ENCODE results near the gene PPP1R18.

The PPP1R18 gene

DNA sequence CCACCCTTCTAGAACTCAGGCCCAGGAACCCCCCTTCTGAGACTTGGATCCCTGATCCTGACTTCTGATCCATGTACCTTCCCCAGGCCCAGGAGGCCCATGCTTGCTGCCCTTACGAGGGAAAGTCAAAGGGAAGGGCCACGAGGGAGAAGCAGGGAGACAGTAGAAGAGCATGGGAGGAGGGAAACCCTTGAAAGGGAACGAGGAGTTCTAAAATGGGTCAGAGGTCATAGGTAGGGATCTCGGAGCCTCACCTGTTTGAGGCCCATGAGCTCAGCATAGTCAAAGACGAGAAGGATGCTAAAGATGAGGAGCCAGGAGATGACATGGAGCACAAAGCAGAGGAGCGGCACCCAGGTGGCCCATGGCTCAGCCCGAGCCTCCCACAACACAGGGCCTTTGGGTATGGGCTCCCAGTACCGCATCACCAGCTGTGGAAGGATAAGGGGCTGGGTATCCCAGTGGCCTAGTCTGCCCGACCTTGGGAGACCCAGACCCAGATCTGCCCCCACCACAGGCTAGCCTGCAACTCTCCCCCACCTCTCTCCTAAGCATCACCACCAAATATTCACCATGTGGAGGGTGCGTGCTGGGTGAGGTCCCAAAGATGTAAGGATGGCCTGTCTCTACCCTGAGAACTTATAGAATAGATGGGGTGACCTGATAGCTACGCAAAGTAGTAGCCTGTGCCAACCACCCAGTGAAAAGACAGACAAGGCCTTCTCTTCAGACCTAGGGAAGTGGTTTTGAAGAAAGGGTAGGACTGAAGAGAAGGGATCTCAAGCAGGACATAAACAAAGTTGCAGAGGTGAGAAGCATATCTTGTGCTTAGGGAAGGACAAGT lies 2.8 kb upstream of the PPP1R18 start:
- no peak for DNase-seq (ENCODE audit: low spot score)

GRCh38 chr6:30688569-30688968 lies 2.1 kb upstream of the PPP1R18 start:
- no peak for DNase-seq (ENCODE audit: low spot score)

DNA sequence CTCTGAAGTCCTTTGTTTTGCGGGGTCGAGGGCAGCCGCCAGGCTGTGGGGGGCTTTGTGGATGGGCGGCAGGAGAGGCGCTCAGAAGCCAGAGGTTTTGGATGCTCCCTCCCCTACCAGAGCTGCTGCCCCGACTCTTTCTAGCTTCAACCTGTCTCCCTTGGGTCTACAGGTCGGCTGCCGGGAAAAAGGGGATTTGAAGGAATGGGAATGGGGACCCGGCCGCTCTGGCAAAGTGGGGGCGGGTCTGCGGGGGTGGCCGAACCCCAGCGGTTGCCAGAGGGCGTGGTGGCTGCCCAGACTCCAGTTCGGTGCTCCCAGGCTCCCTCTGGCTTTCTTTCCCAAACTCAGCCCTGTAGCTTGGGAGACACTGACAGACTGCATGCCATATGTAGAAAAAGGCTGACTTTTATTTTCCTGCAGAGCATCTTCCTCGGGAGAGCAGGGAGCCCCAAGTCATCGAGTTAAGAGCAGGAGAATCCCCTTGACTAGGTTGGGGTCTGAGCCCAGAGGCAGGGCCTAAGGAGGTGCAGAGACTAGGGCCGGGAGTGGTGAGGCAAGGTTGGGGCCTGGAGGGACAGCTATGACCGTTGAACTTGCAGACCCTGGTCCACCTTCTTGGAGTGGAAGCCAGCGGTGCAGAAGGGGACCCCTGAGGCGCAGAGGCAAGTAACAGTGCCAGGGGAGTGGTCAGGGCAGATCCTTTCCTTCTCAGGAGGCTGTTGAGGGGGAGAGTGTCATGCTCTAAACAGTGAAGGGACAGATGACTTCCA lies 1.4 kb upstream of the PPP1R18 start:
- no peak for DNase-seq (ENCODE audit: low spot score)

GRCh38 chr6:30686908-30687658 lies 638 bp upstream of the PPP1R18 start:
- DNase-seq (ENCODE audit: low spot score): peak; percentile 88

- DNase-seq (ENCODE audit: low spot score): no peak
Observed at GRCh38 chr6:30685157-30686008, 1.1 kb downstream of the PPP1R18 start.

- no peak for DNase-seq (ENCODE audit: low spot score)
Observed at GRCh38 chr6:30684386-30685156, 1.9 kb downstream of the PPP1R18 start.

- no peak for DNase-seq (ENCODE audit: low spot score)
Observed at GRCh38 chr6:30683980-30684338, 2.5 kb downstream of the PPP1R18 start.

DNA sequence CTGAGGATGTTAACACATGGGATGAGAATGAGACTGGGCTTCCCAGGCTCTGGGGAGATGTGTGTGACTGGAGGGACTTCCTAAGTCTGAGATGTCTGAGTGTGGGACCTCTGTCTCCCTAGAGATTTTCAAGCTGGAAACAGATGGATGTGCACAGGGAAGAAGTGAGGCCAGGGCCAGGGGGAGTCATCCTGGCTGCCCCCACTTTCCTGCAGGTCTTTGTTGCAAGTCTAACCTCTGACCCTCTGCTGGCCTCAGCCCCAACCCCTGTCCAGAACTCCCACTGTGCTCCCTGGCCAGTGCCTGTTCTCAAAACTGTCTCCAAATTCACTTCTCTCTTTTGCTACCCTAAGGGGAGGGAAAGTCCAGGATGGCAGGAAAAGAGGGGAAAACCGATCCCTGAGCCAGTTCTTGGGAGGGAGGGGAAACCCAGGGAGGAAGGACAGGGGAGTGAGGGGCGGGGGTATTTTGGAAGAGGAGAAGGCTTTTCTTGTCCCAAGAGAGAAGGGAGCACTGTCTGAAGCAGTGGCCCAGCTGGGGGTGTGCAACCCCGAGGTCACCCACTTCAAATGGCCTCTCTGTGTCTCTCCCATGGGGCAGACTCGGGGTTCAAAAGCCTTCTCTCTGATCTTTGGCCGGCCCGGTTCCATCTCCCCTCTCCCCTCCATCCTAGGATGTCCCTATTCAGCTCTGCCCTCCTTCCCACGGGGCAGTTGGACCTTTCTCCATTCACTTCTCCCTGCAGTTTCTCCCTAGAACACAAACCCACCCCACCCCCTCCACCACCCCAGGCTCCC lies 3.1 kb downstream of the PPP1R18 start:
- no peak for DNase-seq (ENCODE audit: low spot score)

GRCh38 chr6:30682143-30683117 lies 4.0 kb downstream of the PPP1R18 start:
- DNase-seq (ENCODE audit: low spot score): no peak

GRCh38 chr6:30681766-30682142 lies 4.7 kb downstream of the PPP1R18 start:
- DNase-seq (ENCODE audit: low spot score): no peak

GRCh38 chr6:30679765-30680535 lies 6.5 kb downstream of the PPP1R18 start:
- no peak for DNase-seq (ENCODE audit: low spot score)

DNA sequence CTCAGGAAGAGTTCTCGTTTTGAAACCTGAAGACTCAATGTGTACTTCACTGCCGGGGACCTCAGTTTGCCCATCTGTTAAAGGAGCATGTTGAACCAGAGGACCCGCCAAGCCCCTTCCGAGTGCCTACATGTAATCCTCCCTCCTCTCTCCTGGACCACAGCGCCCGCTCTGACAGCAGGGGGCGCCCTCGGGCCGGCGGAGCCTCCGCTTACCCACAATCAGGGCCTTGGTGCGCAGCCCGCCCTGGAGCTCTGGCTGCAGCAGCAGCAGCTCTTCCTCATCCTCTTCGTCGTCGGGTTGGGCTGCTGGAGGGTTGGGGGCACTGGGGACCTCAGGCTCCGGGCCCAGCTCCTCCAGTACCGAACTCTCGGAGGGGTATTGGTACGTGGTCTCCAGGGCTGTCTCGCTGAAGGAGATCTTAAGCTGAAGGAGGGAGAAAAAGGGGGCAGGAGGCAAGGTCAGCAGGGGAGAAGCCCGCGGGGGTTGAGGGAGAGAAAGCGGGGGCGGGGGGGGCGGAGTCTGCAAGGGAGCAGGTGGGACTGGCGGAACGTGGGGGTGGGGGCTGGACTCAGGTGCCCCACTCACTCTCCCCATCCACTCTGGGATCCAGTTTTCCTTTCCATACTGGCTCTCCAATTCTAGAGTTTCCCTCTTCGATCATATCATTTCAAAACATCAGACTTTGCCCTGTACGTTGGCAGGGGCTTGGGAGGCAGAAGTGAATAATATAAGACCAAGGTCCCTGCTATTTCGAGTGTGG lies 7.3 kb downstream of the PPP1R18 start:
- DNase-seq (ENCODE audit: low spot score): peak; percentile 91

DNA sequence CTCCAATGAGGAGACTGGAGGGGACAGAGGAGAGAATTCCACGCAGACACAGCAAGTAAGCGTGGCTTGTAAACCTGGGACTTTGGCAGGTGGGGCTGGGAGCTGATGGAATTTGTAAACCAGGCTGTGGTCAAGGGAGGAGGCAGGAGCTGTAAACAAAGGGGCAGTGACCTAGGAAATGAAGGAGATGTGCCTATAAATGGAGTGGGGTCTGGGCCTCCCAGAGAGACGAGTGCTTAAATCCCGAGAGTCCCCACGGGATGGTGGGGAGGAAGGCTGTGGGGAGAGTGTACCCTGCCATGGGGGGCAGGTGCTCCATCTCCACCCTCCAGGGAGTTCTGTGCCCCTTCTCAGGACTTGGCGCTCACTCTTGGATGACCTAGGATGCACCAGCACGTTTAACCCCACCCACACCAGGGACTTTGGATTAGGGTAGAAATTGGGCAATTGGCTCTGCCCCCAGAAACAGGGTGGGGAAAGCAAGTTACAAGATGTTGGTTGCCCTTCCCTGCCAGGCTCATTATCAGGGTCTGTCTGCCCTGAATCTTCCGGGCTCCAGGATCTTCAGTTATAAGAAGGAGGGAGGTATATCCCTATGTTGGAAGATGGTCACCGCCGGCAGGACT lies 9.7 kb downstream of the PPP1R18 start:
- no peak for DNase-seq (ENCODE audit: low spot score)

- DNase-seq (ENCODE audit: low spot score): peak; percentile 87
Observed at GRCh38 chr6:30672445-30673253, 13.8 kb downstream of the PPP1R18 start, which contains the start of gene DHX16. DHX16 (minus strand) TSS chr6:30673006; CDS start chr6:30672841, 165 bp downstream.

- DNase-seq (ENCODE audit: low spot score): no peak
Observed at GRCh38 chr6:30670760-30671527, 15.5 kb downstream of the PPP1R18 start.
